GM23338 (cell line): Measurements from ENCODE around the gene GPC5. TPM values are rescaled to one million over a fixed set of nuclear protein-coding genes. Genes with fewer than 3 reads are reported as not detected.

Source experiments
- ATAC-seq: fragments of 200-7000 bp; cut with Tn5 transposase; 3 replicates; pipeline ENCODE4 v1.9.1; 2020
- DNase-seq: peaks from one replicate; pipeline ENCODE4 v3.0.0-alpha.2; 2015; ENCODE audit warnings: low spot score
- H2AFZ ChIP-seq: fragments of 200-600 bp; sonication (generic); 2 replicates; pipeline ENCODE4 v1.8.0; 2016; ENCODE audit warnings: antibody characterized with exemption, mild to moderate bottlenecking, moderate library complexity
- H3F3A ChIP-seq: fragments of 200-600 bp; sonication (generic); replicated peaks from 2 replicates; pipeline ENCODE4 v1.8.0; 2017; ENCODE audit warnings: antibody characterized with exemption, mixed run types, low read depth
- H3K27ac ChIP-seq: fragments of 200-600 bp; sonication (generic); 2 replicates; pipeline ENCODE4 v1.6.1; 2016; ENCODE audit warnings: low read depth
- H3K27me3 ChIP-seq: fragments of 200-600 bp; sonication (generic); 2 replicates; pipeline ENCODE4 v1.8.0; 2016; ENCODE audit warnings: mild to moderate bottlenecking, mixed run types, moderate library complexity; ENCODE audit not compliant: insufficient read depth
- H3K36me3 ChIP-seq: fragments of 200-600 bp; sonication (generic); 2 replicates; pipeline ENCODE4 v1.8.0; 2016; ENCODE audit warnings: mild to moderate bottlenecking; ENCODE audit not compliant: insufficient read depth
- H3K4me1 ChIP-seq: fragments of 200-600 bp; sonication (generic); 2 replicates; pipeline ENCODE4 v1.8.0; 2016; ENCODE audit warnings: mild to moderate bottlenecking, moderate library complexity; ENCODE audit not compliant: insufficient read depth
- H3K4me2 ChIP-seq: fragments of 200-600 bp; sonication (generic); 2 replicates; pipeline ENCODE4 v1.7.1; 2017; ENCODE audit warnings: mixed run types
- H3K4me3 ChIP-seq: fragments of 200-600 bp; sonication (generic); 2 replicates; pipeline ENCODE4 v1.6.1; 2016; ENCODE audit warnings: mixed run types
- H3K79me2 ChIP-seq: fragments of 200-600 bp; sonication (generic); replicated peaks from 2 replicates; pipeline ENCODE4 v1.8.0; 2017; ENCODE audit warnings: mild to moderate bottlenecking; ENCODE audit not compliant: insufficient read depth
- H3K9me2 ChIP-seq: fragments of 200-600 bp; sonication (generic); 2 replicates; pipeline ENCODE4 v1.8.0; 2017; ENCODE audit not compliant: insufficient read depth
- H4K20me1 ChIP-seq: fragments of 200-600 bp; sonication (generic); replicated peaks from 2 replicates; pipeline ENCODE4 v1.8.0; 2017; ENCODE audit warnings: mild to moderate bottlenecking; ENCODE audit not compliant: insufficient read depth
- H3K27ac Mint-ChIP-seq: 2 replicates; pipeline ENCODE4 v1.8.0; 2020; ENCODE audit warnings: inconsistent platforms, mild to moderate bottlenecking, moderate library complexity, mixed read lengths
- H3K27me3 Mint-ChIP-seq: 3 replicates; pipeline ENCODE4 v1.8.0; 2022; ENCODE audit warnings: low read depth, mild to moderate bottlenecking, moderate library complexity, mixed read lengths, inconsistent platforms; ENCODE audit not compliant: insufficient read depth, poor library complexity
- H3K36me3 Mint-ChIP-seq: 3 replicates; pipeline ENCODE4 v1.8.0; 2021; ENCODE audit warnings: low read depth, mild to moderate bottlenecking, inconsistent platforms, moderate library complexity, mixed read lengths
- H3K4me1 Mint-ChIP-seq: 3 replicates; pipeline ENCODE4 v1.8.0; 2020; ENCODE audit warnings: mild to moderate bottlenecking, inconsistent platforms, mixed read lengths
- H3K4me3 Mint-ChIP-seq: 3 replicates; pipeline ENCODE4 v1.8.0; 2021; ENCODE audit warnings: moderate library complexity, mild to moderate bottlenecking, inconsistent platforms, mixed read lengths
- H3K9me3 Mint-ChIP-seq: 3 replicates; pipeline ENCODE4 v1.8.0; 2020; ENCODE audit warnings: moderate library complexity, mild to moderate bottlenecking, inconsistent platforms, mixed read lengths
- CREB1 ChIP-seq: fragments of 250-450 bp; sonication (Bioruptor Pico); IDR thresholded peaks from 2 replicates; pipeline ENCODE4 v1.5.0; 2020; ENCODE audit warnings: low read depth, mild to moderate bottlenecking, moderate library complexity
- EZH2 ChIP-seq: fragments of 200-600 bp; sonication (generic); IDR thresholded peaks from one replicate; pipeline ENCODE4 v1.8.0; 2017; ENCODE audit warnings: antibody characterized with exemption, mild to moderate bottlenecking, low read depth; ENCODE audit not compliant: unreplicated experiment
- EZH2phosphoT487 ChIP-seq: fragments of 200-600 bp; sonication (generic); IDR thresholded peaks from one replicate; pipeline ENCODE4 v1.8.1; 2018; ENCODE audit warnings: antibody characterized with exemption; ENCODE audit not compliant: unreplicated experiment
- JUNB ChIP-seq: IDR thresholded peaks from one replicate; pipeline ENCODE4 v1.6.1; 2016; ENCODE audit warnings: antibody characterized with exemption; ENCODE audit not compliant: unreplicated experiment
- NANOG ChIP-seq: IDR thresholded peaks from 2 replicates; pipeline ENCODE4 v1.6.1; 2016; ENCODE audit warnings: antibody characterized with exemption, borderline replicate concordance
- POLR2AphosphoS5 ChIP-seq: IDR thresholded peaks from 2 replicates; pipeline ENCODE4 v1.6.1; 2016; ENCODE audit warnings: antibody characterized with exemption, low read depth
- STAT1 ChIP-seq: IDR thresholded peaks from one replicate; pipeline ENCODE4 v1.6.1; 2016; ENCODE audit warnings: antibody characterized with exemption; ENCODE audit not compliant: unreplicated experiment
- ZNF114 ChIP-seq: fragments of 250-450 bp; sonication (Bioruptor Pico); IDR thresholded peaks from 2 replicates; pipeline ENCODE4 v1.5.0; 2020; ENCODE audit warnings: mild to moderate bottlenecking, moderate library complexity
- ZNF331 ChIP-seq: fragments of 250-450 bp; sonication (Bioruptor Pico); IDR thresholded peaks from 2 replicates; pipeline ENCODE4 v1.5.0; 2020; ENCODE audit warnings: low read depth, mild to moderate bottlenecking, moderate library complexity
- polyA plus RNA-seq: library from polyadenylated mRNA; unstranded; fragments of >200 nt; fragmentation: Nextera tagmentation; extraction: Ambion mirVana; gene quantifications from 2 replicates; pipeline ENCODE4 v1.2.1, GENCODE V29; 2016
- total RNA-seq: library from RNA; depleted of rRNA; stranded (reverse); fragments of >200 nt; shearing (Covaris generic); gene quantifications from 2 replicates; pipeline ENCODE4 v1.2.3, GENCODE V29; 2014
- TF ChIP-seq, protein P1 (sequence below), 2 experiments: fragments of 200-600 bp in 1 of 2; sonication (generic) in 1 of 2; conservative IDR thresholded peaks; 2 replicates each; pipeline versions ENCODE4 v1.5.1 to v1.6.1; 2016 to 2017; ENCODE audit warnings: antibody characterized with exemption in 2 of 2, low read depth in 2 of 2, mild to moderate bottlenecking in 2 of 2, moderate library complexity in 1 of 2
- TF ChIP-seq, protein P2 (sequence below): IDR thresholded peaks from 2 replicates; pipeline ENCODE4 v1.6.1; 2016; ENCODE audit warnings: antibody characterized with exemption

The GPC5 gene
- total and polyA plus RNA-seq, 2 experiments from 2014 or later = 0.95 to 1.1 TPM

DNA sequence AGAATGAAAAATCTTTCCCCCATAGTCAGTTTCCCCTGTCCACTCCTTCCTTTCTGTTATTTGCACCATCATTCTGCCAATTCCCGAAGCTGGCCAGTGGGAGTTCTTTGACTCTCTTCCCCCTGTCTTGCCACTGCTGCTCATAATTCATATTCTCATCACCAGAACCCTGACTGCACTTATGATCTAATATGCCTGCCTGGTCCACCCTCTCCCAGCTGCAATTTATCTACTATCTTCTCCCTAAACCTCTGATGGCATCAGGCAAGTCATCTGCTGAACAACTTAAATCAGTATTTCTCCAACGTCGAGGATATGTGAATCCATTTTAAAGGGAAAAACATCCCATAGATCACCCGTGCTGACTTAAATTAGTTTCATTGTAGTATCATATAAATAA lies 1370.2 kb downstream of the GPC5 start:
- no peak for DNase-seq
- Histone ChIP-seq H3K27me3 (no peaks in the 10 kb centered on the region), H3K4me2 (no peak overlapping the region), H3K79me2 (no peaks in the 10 kb centered on the region), H3K27ac (no peak overlapping the region), H3K9me2 (no peaks in the 10 kb centered on the region), H3F3A (no peaks in the 10 kb centered on the region), H2AFZ (no peak overlapping the region), H3K36me3 (no peaks in the 10 kb centered on the region), H4K20me1 (no peaks in the 10 kb centered on the region), H3K4me1 (no peaks in the 10 kb centered on the region), H3K4me3 (no peak overlapping the region)
- H3K36me3 Mint-ChIP-seq = no peaks in the 10 kb centered on the region
- H3K9me3 Mint-ChIP-seq = no peaks in the 10 kb centered on the region; the same call in 2 of the 3 replicates
- ATAC-seq = no peak
- H3K4me3 Mint-ChIP-seq = no peak overlapping the region
- no peaks in the 10 kb centered on the region for H3K4me1 Mint-ChIP-seq
- H3K27ac Mint-ChIP-seq = peak overlapping the region; percentile 3; the same call in 1 of the 2 replicates
- TF ChIP-seq EZH2phosphoT487 = no peak
- no peak for TF ChIP-seq NANOG
- TF ChIP-seq, protein P1, sequence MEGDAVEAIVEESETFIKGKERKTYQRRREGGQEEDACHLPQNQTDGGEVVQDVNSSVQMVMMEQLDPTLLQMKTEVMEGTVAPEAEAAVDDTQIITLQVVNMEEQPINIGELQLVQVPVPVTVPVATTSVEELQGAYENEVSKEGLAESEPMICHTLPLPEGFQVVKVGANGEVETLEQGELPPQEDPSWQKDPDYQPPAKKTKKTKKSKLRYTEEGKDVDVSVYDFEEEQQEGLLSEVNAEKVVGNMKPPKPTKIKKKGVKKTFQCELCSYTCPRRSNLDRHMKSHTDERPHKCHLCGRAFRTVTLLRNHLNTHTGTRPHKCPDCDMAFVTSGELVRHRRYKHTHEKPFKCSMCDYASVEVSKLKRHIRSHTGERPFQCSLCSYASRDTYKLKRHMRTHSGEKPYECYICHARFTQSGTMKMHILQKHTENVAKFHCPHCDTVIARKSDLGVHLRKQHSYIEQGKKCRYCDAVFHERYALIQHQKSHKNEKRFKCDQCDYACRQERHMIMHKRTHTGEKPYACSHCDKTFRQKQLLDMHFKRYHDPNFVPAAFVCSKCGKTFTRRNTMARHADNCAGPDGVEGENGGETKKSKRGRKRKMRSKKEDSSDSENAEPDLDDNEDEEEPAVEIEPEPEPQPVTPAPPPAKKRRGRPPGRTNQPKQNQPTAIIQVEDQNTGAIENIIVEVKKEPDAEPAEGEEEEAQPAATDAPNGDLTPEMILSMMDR (conservative IDR thresholded peaks at IDR 0.05; ENCODE audit: low read depth in 2 of 2) = no peak
- TF ChIP-seq JUNB = no peak
- TF ChIP-seq CREB1 (CRISPR knock-in tag) = no peak
- TF ChIP-seq ZNF331 (CRISPR knock-in tag) = no peak
- H3K27me3 Mint-ChIP-seq = no peaks in the 10 kb centered on the region

DNA sequence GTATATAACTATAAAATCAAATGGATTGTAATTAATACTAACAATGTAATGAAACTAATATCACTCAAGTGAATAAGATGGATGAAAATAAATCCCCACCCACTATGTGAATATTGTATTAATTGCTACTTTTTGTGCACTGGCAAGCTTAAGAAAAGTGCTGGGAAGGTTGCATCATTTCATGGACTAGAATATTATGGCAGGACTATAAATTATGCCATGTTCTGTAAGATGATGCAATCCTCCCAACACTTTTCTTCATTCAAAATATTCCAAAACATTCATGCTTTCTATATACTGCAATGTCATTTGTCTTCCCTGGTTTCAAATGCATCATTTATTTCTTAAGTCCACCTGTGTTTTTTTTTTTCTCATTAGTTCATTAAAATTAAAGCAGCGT lies 1370.6 kb downstream of the GPC5 start:
- Histone ChIP-seq H2AFZ (peak overlapping the region; percentile 70; the same call in 1 of the 2 replicates), H3K4me2 (no peak overlapping the region), H3K27me3 (no peaks in the 10 kb centered on the region), H3F3A (no peaks in the 10 kb centered on the region), H3K36me3 (no peaks in the 10 kb centered on the region), H4K20me1 (no peaks in the 10 kb centered on the region), H3K4me3 (no peak overlapping the region), H3K9me2 (no peaks in the 10 kb centered on the region), H3K27ac (no peak overlapping the region), H3K4me1 (no peaks in the 10 kb centered on the region), H3K79me2 (no peaks in the 10 kb centered on the region)
- no peaks in the 10 kb centered on the region for H3K27me3 Mint-ChIP-seq
- ATAC-seq (no peak), DNase-seq (no peak)
- no peaks in the 10 kb centered on the region; the same call in 2 of the 3 replicates for H3K9me3 Mint-ChIP-seq
- peak overlapping the region; percentile 83 for H3K27ac Mint-ChIP-seq
- TF ChIP-seq EZH2phosphoT487 (no peak), ZNF331 (CRISPR knock-in tag) (no peak), ZNF114 (no peak), POLR2AphosphoS5 (no peak), STAT1 (no peak), NANOG (no peak), EZH2 (no peak), CREB1 (CRISPR knock-in tag) (no peak)
- TF ChIP-seq, protein P2, sequence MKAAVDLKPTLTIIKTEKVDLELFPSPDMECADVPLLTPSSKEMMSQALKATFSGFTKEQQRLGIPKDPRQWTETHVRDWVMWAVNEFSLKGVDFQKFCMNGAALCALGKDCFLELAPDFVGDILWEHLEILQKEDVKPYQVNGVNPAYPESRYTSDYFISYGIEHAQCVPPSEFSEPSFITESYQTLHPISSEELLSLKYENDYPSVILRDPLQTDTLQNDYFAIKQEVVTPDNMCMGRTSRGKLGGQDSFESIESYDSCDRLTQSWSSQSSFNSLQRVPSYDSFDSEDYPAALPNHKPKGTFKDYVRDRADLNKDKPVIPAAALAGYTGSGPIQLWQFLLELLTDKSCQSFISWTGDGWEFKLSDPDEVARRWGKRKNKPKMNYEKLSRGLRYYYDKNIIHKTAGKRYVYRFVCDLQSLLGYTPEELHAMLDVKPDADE = no peak
- TF ChIP-seq, protein P1 (conservative IDR thresholded peaks at IDR 0.05; ENCODE audit: low read depth in 2 of 2) = no peak
- no peaks in the 10 kb centered on the region for H3K36me3 Mint-ChIP-seq
- H3K4me3 Mint-ChIP-seq = no peak overlapping the region
- H3K4me1 Mint-ChIP-seq = no peaks in the 10 kb centered on the region
